Measurements from ENCODE around the gene CMTM3.
A peak's percentile ranks its signal among the peaks of the same experiment; 100 is the strongest.
"Not testable (repeated sequence)": the region's sequence is repeated elsewhere in the genome, so short reads cannot be mapped to it uniquely, and the experiment has no call there.

The CMTM3 gene

DNA sequence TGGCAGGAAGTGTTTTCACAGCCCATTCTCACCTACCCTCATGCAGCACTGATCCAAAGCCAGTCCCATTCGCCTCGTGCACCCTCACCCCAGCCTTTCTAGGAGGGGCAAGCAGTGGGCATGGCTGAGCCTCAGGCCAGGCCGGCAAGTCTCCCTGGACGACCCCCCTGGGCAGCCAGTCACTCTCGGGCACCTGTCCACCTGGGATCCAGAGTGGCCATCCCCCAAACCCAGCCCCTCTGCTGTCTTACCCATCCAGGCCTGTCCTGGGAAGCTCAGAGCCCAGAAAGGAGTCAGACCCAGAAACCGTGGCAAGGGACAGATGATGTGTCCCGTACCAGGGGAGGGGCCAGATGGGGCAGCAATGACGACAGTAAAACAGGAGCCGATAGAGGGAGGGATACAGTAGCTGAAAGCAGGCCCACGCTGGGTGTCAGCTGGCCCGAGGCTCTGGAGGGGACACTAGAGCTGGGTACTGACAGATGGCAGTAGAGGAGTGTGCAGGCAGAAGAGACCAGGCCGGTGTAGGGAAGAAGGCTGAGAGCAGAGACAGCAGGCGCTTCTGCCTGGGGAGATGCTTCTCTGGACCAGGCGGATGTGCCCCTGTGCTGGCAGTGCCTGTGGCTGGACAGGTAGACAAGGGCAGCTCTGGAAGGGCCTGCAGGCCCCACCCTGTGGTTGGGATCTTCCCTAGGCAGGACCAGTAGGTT, 5.8 kb downstream of the CMTM3 start:
- no peak for DNase-seq (ENCODE audit: low spot score)

DNA sequence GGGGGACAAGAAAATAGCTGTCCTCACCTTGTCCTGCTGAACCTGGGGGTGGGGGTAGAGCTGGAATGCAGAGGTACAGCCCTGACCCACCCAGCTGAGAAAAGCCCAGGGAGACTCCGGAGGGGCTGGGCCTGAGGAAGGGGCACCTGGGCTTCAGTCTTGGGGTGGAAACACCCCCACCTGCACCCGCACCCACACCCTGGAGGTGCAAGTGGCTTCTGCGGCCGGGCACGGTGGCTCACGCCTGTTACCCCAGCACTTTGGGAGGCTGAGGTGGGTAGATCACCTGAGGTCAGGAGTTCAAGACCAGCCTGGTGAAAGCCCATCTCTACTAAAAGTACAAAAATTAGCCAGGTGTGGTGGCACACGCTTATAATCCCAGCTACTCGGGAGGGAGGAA, 7.4 kb downstream of the CMTM3 start:
- DNase-seq (ENCODE audit: low spot score), result not testable (repeated sequence)

DNA sequence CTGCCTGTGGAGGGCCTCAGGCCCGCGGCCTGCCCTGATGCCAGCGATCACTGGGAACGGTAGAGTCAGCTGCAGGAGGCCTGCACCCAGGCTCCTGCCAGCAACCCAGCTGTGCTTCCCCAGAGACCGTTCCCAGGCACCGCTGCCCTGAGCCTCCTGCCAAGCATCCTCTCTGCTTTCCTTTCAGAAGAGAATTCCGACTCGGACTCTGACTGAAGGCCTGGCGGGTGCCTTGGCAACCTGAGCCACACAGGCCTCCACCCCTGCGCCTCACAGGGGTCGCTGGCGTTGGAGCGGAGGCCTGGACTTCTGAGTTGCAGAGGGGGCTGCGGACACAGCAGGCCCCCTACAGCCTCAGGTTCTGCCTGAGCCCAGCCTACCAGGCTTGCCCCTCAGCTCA, 7.9 kb downstream of the CMTM3 start:
- DNase-seq (ENCODE audit: low spot score), result no peak

DNA sequence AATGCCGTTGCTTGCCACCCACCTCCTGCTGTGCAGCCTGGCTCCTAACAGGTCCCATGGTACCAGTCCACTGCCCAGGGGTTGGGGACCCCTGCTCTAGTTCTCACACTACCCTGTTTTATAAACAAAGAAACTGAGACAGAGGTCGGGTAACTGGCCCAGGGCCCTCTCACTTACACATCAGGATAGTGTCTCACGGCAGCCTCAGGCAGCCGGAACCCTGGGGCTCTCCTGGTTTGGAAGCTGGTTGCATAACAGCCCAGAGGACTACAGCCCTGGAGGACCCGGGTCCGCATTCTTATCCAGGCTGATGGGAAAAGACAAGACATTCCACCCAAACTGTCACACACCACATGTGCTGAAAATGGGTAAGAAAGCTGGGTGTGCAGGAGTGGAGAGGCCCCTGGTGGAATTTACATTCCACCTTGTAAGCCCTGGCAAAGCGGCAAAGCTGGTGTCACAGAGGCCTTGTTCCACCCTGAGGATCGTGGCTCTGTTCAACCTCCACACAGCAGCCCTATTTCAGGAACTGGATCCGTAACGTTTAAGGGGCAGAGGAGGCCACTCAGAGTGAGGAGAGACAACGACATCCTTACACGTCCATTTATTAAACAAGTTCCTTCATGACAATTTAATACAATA, 9.8 kb downstream of the CMTM3 start:
- DNase-seq (ENCODE audit: low spot score), result no peak

DNA sequence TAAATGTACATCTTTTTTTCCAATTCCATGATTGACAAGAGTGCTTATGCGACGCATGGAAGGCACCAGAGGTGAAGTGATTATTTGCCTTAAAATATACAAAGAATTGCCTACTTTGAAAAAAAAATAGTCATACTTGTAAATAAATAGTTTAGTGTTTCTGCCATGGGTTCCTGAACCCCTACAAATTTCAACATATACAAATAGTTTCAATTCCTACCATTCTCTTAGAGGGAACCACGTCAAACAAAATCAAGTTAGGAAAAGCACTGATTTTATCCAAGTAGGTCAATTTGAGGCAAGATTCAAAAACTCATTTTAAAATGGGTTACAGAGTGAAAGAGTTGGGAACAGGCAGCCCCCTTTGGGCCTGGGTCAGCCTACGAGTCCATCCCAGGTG, 11.7 kb downstream of the CMTM3 start:
- no peak for DNase-seq (ENCODE audit: low spot score)

DNA sequence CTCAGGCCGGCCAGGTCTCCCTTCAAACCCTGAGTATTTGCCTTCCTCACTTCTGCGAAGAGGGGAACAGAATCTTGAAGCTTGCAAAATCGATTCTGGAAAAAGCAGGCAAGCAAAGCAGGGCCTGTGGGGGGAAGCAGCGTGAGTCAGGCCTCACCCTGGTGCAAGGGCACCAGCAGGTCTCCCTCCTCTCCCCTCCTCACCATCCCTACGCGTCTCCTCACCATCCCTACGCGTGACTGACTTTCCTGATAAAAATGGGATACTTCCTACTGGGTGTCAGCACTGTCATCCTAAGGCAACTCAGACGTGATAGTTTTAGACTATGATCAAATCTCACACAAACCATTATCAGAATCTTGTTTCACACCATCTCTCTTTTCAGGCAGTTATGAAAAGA, 12.1 kb downstream of the CMTM3 start:
- DNase-seq (ENCODE audit: low spot score), result no peak

DNA sequence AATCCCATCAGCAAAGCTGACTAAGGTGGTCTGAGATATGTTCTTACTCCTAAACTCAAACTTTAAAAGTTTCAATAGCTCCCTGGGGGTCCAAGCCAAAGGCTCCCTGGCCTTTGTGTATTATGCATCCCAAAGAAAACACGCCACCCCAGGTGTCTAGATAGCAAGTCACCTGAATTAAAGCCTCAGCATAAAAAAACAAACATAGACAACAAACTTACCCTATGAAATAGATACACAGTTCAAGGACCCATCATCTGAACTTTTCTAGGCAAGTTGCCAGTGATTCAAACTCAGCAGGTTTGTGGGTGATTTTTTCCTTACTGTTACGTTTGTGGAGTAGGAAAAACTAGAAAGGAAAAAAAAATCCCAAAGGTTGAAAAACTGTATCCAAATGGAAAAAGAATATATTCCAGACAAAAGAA, 12.5 kb downstream of the CMTM3 start:
- DNase-seq (ENCODE audit: low spot score), result no peak

DNA sequence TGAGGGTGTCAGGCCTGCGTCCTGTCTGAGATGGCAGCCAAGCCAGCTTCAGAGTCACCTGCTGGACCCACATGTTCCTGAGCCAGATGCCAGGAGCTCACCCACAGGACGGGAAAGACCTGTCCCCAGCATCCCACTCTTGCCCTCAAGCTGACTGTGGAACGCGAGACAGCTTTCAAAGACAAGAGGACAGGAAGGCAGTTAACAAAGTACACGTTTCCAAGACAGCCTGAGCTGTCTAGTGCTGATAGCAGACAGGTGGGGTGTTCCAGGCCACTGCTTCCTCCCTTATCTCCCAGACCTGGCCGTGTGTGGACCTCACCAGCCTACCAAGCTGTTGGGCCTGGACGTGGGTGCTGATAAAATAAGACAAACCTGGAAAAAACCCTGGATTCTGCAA, 13.2 kb downstream of the CMTM3 start:
- no peak for DNase-seq (ENCODE audit: low spot score)

DNA sequence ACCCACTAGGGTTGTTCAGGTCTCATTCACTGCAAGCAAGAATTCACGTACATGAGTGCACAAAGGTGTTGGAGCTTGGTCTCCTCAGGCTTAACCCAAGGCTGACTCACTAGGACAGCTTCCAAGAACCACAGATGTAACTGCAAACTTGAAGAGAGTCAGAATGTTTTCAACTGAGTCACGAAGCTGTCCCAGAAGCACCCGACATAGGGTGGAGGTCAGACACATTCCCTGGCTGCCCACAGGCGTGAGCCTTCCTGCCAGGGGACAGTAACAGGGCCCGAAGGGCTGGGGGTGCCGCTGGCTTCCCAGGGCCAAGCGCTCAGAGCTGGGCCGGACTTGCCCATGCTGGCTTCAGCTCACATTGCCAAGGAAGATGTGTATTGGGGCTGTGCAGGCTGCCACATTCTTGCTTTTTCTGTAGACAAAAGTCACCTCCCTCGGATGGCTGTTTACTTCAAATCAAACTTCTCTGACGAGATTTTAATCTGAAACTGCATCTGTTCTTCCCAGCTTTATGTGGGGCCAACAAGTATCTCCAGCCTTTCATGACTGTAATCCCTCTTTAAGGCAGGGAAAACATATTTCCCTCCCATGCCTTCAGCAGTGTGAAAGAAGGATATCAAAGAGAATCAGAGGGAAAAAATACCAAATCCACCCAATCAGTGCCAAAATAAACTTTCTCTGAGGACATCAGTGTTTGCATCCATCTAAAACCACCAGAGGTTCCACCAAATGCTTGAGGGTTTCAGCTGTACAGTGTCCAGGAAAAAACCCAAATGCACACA, 14.3 kb downstream of the CMTM3 start:
- DNase-seq (ENCODE audit: low spot score), result peak; percentile 60

DNA sequence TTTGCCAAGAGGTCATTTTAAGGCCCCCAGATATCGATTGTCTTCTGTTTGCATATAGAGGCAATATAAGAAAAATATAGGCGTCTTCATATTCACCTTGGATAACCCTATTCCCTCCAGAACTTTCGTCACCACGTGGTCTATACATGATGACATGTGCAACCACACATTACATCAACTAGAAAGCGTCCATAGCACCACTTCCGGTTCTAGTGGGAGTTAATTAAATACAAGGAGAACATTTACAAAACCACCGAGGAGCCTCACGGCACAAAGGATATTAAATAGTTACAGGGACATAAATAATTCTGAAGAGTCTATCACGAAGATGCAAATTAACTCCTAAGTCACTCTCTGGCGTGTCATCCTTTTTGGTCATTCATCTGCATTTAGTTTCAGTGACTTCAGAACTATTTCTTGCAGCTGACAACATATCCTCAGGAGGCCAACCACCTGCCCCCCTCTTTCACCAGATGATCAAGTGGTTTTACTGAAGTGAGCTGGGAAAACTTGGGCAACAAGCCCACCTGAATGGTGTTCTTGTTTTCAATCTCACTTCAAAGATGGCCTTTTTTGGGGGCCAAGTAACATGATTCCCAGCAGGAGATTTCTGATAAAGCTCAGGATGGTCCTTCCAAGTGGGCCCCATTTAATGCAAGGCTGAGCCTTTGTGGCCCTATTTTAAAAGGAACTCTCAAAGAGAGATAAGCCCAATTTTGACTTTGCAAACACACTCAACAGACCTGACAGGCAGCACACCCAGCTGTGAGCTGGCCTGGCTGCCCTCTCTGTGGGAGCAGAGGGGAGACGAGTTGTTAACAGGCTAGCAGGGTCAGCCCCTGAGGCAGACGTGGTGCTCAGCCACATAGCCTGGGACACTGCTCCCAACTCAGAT, 15.3 kb downstream of the CMTM3 start:
- no peak for DNase-seq (ENCODE audit: low spot score)

DNA sequence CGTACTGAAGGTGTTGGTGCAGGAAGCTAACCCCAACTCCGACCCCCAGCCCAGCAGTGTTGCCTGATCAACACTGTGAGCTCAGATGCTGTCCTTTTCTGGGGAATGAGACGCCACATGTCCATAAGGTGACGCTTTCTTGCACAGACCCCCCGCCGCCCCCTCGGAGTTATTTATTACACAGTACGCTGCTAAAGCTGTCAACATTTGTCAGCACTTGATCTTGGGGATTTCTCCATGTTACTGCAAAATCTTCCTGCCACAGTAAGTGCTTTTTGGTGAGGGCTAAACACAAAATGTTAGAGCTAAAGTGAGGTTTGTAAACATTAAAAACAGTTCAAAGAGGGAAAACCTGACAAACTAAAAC, 15.9 kb downstream of the CMTM3 start:
- DNase-seq (ENCODE audit: low spot score), result no peak

DNA sequence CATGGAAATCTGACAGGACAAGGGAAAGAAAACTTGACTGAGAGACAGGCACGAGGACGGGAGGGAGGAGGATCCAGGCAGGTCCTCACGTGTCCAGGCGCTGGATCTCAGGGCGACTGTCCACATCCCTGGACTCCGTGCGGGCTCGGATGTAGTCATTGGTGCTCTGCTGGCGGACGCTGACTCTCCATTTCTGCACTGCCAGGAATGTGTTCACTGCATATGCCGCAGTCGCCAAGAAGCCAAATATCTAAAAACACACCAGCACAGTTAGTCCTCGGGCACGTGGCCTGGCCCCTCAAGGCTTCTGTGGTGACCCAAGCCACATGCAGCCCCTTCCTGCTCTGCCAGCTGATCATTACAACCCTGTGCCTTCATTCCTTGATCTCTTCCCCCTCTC, 17.5 kb downstream of the CMTM3 start:
- no peak for DNase-seq (ENCODE audit: low spot score)

DNA sequence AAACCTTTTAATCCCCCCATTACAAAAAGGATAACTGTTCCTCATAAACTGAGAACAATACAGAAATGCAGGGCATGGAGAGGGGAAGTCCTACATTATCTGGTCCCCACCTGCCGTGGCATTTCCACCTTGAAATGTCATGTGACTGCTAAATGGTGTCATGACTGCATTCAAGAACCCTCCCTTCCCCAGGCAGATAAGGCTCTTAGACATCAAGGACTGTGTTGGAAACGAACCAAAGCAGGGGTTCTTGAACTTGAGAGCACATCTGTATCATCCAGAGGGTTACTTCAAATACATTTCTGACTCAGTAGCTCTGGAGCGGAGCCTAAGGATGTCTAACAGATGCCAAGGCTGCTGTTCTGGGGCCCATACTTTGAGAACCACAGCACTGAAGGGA, 18.4 kb downstream of the CMTM3 start:
- no peak for DNase-seq (ENCODE audit: low spot score)

DNA sequence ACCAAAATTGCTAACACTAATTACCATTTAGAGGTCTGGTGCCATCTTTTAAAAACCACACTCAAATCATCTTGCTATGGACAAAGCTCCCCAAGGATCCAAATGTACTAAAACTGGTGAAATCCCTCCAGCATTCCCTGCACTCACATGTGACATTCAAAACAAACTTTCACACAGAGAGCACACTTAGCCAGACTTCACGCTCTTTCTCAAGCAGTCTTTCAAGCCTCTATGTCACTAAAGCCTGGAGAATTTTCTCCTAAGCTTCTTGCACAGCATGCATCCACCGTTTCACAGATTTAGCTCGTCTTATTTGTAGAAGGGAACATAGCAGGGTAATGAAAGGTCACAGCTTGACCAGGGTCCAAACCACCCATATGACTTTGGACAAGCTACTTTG, 19.3 kb downstream of the CMTM3 start:
- DNase-seq (ENCODE audit: low spot score), result no peak

DNA sequence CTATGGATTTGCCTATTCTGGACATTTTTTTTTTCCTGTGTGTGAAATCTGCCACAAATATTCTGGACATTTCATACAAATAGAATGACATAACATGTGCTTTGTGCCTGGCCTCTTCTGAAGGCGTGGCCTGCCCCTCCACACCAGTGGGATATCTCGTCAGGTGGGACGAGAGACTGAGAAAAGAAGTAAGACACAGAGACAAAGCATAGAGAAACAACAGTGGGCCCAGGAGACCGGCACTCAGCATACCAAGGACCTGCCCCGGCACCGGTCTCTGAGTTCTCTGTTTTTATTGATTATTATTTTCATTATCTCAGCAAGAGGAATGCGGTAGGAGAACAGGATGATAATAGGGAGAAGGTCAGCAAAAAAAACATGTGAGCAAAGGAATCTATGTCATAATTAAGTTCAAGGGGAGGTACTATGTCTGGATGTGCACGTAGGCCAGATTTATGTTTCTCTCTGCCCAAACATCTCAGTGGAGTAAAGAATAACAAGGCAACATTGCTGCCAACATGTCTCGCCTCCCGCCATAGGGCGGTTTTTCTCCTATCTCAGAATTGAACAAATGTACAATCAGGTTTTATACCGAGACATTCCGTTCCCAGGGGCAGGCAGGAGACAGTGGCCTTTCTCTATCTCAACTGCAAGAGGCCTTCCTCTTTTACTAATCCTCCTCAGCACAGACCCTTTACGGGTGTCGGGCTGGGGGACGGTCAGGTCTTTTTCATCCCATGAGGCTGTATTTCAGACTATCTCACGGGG, 23.3 kb downstream of the CMTM3 start:
- not testable (repeated sequence) for DNase-seq (ENCODE audit: low spot score)

DNA sequence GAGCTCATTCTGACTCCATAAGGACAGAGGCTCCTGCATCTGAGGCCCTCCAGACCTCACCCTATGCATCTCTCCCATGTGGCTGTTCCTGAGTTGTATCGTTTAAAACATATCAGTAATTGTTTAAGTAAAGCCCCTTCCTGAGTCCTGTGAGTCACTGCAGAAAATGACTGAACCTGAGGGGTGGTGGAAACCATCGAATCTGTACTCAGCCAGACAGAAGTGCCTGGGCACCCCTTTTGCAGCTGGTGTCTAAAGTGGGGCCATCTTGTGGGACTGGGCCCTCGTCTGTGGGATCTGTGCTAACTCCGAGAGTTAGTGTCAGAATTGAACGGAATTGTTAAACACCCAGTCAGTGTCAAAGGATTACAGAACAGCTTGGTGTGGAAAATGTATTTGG, 25.4 kb downstream of the CMTM3 start:
- DNase-seq (ENCODE audit: low spot score), result no peak

DNA sequence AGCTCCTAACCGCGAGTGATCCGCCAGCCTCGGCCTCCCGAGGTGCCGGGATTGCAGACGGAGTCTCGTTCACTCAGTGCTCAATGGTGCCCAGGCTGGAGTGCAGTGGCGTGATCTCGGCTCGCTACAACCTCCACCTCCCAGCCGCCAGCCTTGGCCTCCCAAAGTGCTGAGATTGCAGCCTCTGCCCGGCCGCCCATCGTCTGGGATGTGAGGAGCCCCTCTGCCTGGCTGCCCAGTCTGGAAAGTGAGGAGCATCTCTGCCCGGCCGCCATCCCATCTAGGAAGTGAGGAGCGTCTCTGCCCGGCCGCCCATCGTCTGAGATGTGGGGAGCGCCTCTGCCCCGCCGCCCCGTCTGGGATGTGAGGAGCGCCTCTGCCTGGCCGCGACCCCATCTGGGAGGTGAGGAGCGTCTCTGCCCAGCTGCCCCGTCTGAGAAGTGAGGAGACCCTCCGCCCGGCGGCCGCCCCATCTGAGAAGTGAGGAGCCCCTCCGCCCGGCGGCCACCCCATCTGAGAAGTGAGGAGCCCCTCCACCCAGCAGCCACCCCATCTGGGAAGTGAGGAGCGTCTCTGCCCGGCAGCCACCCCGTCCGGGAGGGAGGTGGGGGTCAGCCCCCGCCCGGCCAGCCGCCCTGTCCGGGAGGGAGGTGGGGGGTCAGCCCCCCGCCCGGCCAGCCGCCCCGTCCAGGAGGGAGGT, 26.2 kb downstream of the CMTM3 start:
- not testable (repeated sequence) for DNase-seq (ENCODE audit: low spot score)

DNA sequence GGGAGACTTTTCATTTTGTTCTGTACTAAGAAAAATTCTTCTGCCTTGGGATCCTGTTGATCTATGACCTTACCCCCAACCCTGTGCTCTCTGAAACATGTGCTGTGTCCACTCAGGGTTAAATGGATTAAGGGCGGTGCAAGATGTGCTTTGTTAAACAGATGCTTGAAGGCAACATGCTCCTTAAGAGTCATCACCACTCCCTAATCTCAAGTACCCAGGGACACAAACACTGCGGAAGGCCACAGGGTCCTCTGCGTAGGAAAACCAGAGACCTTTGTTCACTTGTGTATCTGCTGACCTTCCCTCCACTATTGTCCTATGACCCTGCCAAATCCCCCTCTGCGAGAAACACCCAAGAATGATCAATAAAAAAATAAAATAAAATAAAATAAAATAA, 27.1 kb downstream of the CMTM3 start:
- DNase-seq (ENCODE audit: low spot score), result not testable (repeated sequence)

DNA sequence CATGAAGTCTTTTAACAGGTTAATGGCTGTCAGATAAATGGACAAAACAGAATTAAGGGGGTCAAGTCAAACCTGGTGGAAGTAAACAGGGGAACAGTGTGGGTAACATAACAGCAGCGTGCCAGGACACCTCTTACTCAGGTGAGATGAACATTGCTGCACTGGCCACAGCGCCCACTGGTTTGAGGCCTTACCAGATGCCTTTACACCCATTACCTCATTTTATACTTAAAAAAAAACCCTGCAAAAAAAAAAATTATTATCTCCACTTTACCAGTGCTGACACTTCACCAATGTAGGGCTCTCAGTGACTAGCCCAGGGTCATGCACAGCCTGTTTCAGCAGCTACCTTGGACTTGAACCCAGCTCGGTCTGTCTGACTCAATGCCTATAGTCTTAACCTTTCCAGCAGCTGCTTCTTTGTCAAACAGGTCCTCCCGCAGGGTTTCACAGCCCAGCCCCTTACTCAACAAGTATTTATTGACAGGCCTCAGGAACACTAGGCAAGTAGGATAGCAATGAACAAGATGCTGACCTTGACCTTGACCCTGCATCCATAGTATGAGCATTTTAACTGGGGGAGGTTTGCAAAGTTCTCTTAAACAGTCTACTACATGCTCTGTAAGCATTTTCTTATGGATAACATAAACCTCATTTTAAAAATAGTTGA, 30.2 kb downstream of the CMTM3 start:
- no peak for DNase-seq (ENCODE audit: low spot score)

DNA sequence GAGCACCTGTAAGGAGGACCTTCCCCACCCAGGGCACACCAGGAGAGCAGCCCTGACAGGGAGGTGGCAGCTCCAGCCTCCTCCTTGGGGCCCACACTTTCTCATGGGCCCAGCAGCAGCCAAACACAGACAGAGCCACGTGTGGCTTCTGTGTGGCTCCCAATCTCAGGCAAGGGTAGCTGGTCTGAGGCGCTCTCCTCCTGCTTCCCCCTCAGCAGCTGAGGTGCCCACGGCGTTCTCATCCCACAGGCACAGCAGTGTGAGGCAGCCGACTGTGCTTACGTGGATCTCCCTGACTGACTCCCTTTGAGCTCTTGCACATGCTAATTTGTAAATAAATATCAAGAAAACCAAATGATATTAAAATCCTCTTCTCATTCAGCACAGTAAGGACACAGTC, 30.9 kb downstream of the CMTM3 start:
- no peak for DNase-seq (ENCODE audit: low spot score)

Measured in RKO (cell line).